GM12865 (cell line): ENCODE results near the gene RANBP10.

ENCODE experiments used
- DNase-seq: peaks from one replicate; pipeline ENCODE4 v3.0.0; 2010; ENCODE audit warnings: low read depth
- H3K4me3 ChIP-seq: 2 replicates; pipeline ENCODE4 v1.5.1; 2011; ENCODE audit warnings: mild to moderate bottlenecking, low read depth, low read length, control low read depth
- TF ChIP-seq, protein P1 (sequence below): IDR thresholded peaks from 2 replicates; pipeline ENCODE4 v1.5.1; 2011; ENCODE audit warnings: low read length, control low read depth, low read depth, inconsistent platforms; ENCODE audit not compliant: insufficient read depth; ENCODE audit errors: missing control alignments

Gene RANBP10

DNA sequence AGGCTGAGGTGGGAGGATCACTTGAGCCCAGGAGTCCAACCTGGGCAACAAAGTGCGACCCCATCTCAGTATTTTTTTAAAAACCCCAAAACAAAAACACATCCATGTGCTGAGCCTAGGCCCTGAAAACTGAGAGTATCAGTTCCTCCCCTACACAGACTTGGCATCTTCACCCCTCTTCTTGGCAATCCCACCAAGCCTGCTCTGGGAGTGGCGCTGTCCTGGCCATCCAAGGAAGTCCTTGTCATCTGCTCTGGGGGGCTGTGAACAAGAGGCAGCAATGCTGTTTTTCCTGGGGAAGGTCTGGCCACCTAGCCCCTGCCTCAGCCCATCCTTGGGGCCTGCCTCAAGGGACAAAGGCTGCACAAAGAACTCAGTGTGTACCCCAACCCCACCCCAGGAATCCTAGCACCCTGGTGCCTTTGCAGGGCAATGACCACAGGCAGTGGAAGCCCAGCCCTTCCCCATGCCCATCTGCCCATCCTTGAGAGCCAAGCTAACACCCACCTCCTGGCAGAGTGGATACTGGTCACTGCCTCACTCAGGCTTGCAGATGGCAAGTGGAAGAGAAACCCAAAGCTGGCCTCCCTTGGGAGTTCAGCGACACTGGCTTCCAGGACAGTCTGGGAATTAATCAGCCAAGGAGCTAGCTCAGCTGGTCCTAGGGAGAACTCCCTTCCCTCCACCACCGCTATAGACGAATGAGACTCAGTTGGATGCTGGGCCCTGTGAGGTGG lies 72.5 kb downstream of the RANBP10 start:
- DNase-seq: no peak
- no peak overlapping the region for H3K4me3 ChIP-seq
- TF ChIP-seq, protein P1, sequence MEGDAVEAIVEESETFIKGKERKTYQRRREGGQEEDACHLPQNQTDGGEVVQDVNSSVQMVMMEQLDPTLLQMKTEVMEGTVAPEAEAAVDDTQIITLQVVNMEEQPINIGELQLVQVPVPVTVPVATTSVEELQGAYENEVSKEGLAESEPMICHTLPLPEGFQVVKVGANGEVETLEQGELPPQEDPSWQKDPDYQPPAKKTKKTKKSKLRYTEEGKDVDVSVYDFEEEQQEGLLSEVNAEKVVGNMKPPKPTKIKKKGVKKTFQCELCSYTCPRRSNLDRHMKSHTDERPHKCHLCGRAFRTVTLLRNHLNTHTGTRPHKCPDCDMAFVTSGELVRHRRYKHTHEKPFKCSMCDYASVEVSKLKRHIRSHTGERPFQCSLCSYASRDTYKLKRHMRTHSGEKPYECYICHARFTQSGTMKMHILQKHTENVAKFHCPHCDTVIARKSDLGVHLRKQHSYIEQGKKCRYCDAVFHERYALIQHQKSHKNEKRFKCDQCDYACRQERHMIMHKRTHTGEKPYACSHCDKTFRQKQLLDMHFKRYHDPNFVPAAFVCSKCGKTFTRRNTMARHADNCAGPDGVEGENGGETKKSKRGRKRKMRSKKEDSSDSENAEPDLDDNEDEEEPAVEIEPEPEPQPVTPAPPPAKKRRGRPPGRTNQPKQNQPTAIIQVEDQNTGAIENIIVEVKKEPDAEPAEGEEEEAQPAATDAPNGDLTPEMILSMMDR: no peak

DNA sequence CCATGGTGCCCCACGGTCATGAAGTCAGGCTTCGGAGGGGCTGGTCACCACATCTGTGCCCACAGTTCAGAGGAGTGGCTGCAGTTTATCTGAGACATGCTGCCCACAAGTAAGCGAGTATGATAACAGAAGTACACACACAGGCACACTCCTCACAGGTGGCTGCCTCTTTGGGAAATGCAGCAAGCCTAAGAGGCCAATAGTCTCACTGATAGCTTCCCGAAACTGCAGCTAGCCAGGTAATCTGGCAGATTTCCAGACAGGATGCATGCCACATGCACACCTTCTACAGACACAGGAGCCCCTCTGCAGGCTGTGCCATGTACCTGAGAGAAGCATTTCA lies 74.6 kb downstream of the RANBP10 start:
- H3K4me3 ChIP-seq: no peak overlapping the region
- no peak for DNase-seq
- TF ChIP-seq, protein P1: no peak

DNA sequence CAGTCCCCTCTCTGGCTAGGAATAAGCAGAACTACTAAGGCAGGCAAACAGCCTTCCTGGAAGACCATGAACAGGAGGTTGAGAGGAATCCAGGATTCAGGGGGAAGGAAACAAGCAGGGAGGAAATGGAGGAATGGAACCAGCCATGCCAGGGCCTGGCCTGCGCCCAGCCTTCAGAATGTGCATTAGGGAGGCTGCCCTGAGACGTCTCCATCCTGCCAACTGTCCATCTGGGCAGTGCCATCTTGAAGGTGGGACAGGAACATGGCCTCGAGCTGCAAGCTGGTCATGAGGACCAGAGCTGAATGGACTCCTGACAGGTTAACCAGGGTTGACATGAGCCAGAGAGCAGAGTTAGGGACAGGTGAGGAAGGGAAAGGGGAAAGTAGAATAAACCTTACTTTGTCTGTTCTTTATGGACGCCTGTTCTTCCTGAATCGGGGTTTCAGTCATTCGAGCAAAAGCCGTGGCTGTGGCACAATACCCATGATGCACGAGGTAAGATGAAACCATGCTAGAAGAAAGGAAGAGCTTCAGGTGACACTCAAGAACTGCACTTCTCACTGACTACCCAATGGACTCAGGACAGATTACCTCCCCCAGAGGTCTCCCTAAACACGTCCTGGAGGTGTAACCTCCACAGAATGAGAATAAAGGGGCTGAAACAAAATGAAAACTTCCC lies 75.1 kb downstream of the RANBP10 start:
- DNase-seq: no peak
- TF ChIP-seq, protein P1: no peak
- H3K4me3 ChIP-seq: no peak overlapping the region

- DNase-seq: no peak
- no peak overlapping the region for H3K4me3 ChIP-seq
- TF ChIP-seq, protein P1: no peak
Measured at GRCh38 chr16:67730326-67730725, 76.0 kb downstream of the RANBP10 start.

DNA sequence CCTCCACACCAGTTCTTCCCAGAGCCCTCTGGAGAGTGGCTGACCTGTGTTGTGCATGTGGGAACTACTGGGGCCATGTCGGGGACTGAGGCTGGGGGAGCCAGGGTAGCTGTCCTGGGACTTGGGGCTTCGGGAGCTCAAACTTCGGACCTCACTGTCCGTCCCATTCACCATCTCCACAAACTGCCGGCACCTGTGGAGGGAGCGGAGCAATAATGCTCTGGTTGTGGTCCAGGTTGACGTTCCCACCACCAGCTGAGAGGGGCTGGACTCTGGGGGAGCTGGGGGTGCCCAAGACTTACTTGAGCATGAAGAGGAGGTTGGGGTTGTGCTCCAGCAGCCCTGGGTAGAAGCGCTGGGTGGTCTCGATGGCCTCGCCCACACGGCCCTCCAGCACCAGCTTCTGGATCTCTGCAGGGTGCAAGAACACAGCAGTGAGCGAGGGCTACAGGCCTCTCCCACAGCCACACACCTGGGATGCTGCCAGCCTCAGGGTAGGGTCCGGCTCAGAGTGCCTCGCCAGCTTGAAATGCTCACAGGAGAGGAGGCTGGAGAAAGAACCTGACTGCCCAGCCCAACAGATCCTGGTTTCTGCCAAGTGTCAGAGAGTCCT lies 76.6 kb downstream of the RANBP10 start:
- no peak for DNase-seq
- TF ChIP-seq, protein P1: no peak

GRCh38 chr16:67727521-67728485 lies 78.6 kb downstream of the RANBP10 start:
- TF ChIP-seq, protein P1: no peak
- no peak overlapping the region for H3K4me3 ChIP-seq
- no peak for DNase-seq

More for the DNA sequence above, 76.6 kb downstream of the RANBP10 start:
- H3K4me3 ChIP-seq: no peak overlapping the region
